Peyer's patch (tissue), 4 donors: ENCODE results near the gene EFNA5. TPM values are rescaled to one million over a fixed set of nuclear protein-coding genes. Genes with fewer than 3 reads are reported as not detected.

ENCODE experiments used
- DNase-seq, 3 donors: peaks; one replicate each; pipeline ENCODE4 v3.0.0-alpha.2; 2017 to 2019
- H3K27ac ChIP-seq, 4 donors: fragments of 200-600 bp; sonication (generic); one replicate each; pipeline ENCODE4 v1.5.1; 2016 to 2019
- H3K27me3 ChIP-seq, 2 donors: fragments of 200-600 bp; sonication (generic); one replicate each; pipeline ENCODE4 v1.5.1; 2019
- H3K36me3 ChIP-seq, 3 donors: fragments of 200-600 bp; sonication (generic); one replicate each; pipeline ENCODE4 v1.5.1; 2016 to 2019
- H3K4me1 ChIP-seq, 4 donors: fragments of 200-600 bp; sonication (generic); one replicate each; pipeline ENCODE4 v1.5.1; 2016 to 2019
- H3K4me3 ChIP-seq, 4 donors: fragments of 200-600 bp; sonication (generic); 1 replicate in 3 of 4; 2 replicates in 1 of 4; pipeline ENCODE4 v1.5.1; 2016 to 2019; ENCODE audit warnings: mild to moderate bottlenecking in 1 of 4
- H3K9me3 ChIP-seq, 4 donors: fragments of 200-600 bp; sonication (generic); one replicate each; pipeline ENCODE4 v1.5.1; 2016 to 2019; ENCODE audit warnings: mild to moderate bottlenecking in 1 of 4
- POLR2A ChIP-seq, 2 donors: fragments of 450-650 bp; IDR thresholded peaks; one replicate each; pipeline ENCODE4 v1.5.1; 2017; ENCODE audit warnings: antibody characterized with exemption in 2 of 2, mild to moderate bottlenecking in 2 of 2, moderate library complexity in 2 of 2
- total RNA-seq, 4 donors: library from RNA; depleted of rRNA; stranded (reverse); fragments of >200 nt; gene quantifications; one replicate each; pipeline ENCODE4 v1.1.0, GENCODE V29; 2016
- TF ChIP-seq, protein P1 (sequence below), 6 experiments: fragments of 450-650 bp in 4 of 6; fragments of 200-600 bp in 2 of 6; sonication (generic) in 1 of 6; IDR thresholded peaks; one replicate each; pipeline ENCODE4 v1.5.1; 2017 to 2019; ENCODE audit warnings: antibody characterized with exemption in 6 of 6, mild to moderate bottlenecking in 3 of 6, moderate library complexity in 1 of 6

Gene EFNA5
- total RNA-seq, 4 donors from 2014 or later = 1.1 to 27.5 (median 1.1) TPM; not detected in 1

- Histone ChIP-seq H3K4me1 (no peaks in the 10 kb centered on the region), H3K36me3 (no peaks in the 10 kb centered on the region), H3K9me3 (no peaks in the 10 kb centered on the region), H3K4me3 (no peak overlapping the region), H3K27ac (no peak overlapping the region), H3K27me3 (no peaks in the 10 kb centered on the region)
- TF ChIP-seq, protein P1, sequence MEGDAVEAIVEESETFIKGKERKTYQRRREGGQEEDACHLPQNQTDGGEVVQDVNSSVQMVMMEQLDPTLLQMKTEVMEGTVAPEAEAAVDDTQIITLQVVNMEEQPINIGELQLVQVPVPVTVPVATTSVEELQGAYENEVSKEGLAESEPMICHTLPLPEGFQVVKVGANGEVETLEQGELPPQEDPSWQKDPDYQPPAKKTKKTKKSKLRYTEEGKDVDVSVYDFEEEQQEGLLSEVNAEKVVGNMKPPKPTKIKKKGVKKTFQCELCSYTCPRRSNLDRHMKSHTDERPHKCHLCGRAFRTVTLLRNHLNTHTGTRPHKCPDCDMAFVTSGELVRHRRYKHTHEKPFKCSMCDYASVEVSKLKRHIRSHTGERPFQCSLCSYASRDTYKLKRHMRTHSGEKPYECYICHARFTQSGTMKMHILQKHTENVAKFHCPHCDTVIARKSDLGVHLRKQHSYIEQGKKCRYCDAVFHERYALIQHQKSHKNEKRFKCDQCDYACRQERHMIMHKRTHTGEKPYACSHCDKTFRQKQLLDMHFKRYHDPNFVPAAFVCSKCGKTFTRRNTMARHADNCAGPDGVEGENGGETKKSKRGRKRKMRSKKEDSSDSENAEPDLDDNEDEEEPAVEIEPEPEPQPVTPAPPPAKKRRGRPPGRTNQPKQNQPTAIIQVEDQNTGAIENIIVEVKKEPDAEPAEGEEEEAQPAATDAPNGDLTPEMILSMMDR (IDR thresholded peaks at IDR 0.05) = no peak
- TF ChIP-seq POLR2A (IDR thresholded peaks at IDR 0.05) = no peak
- DNase-seq = no peak
Observed at GRCh38 chr5:107696498-107696897, 25.8 kb upstream of the EFNA5 start.

GRCh38 chr5:107696080-107696479, 25.3 kb upstream of the EFNA5 start:
- no peak for TF ChIP-seq POLR2A (IDR thresholded peaks at IDR 0.05)
- TF ChIP-seq, protein P1 (IDR thresholded peaks at IDR 0.05) = no peak
- H3K27ac ChIP-seq = no peak overlapping the region
- H3K27me3 ChIP-seq = no peaks in the 10 kb centered on the region
- no peaks in the 10 kb centered on the region for H3K4me1 ChIP-seq
- no peak for DNase-seq
- no peaks in the 10 kb centered on the region for H3K36me3 ChIP-seq
- H3K9me3 ChIP-seq = no peaks in the 10 kb centered on the region
- H3K4me3 ChIP-seq = no peak overlapping the region

GRCh38 chr5:107687937-107688336, 17.2 kb upstream of the EFNA5 start:
- DNase-seq = no peak
- no peak for TF ChIP-seq POLR2A (IDR thresholded peaks at IDR 0.05)
- TF ChIP-seq, protein P1 (IDR thresholded peaks at IDR 0.05) = no peak
- no peaks in the 10 kb centered on the region for H3K9me3 ChIP-seq
- no peak overlapping the region for H3K4me3 ChIP-seq
- no peak overlapping the region for H3K27ac ChIP-seq
- H3K4me1 ChIP-seq = no peaks in the 10 kb centered on the region
- no peaks in the 10 kb centered on the region for H3K36me3 ChIP-seq
- H3K27me3 ChIP-seq = no peaks in the 10 kb centered on the region

- Histone ChIP-seq H3K27me3 (no peaks in the 10 kb centered on the region), H3K36me3 (no peaks in the 10 kb centered on the region), H3K4me3 (no peak overlapping the region), H3K27ac (no peak overlapping the region), H3K9me3 (no peaks in the 10 kb centered on the region), H3K4me1 (no peaks in the 10 kb centered on the region)
- DNase-seq = no peak
- TF ChIP-seq POLR2A (IDR thresholded peaks at IDR 0.05) = no peak
- TF ChIP-seq, protein P1 (IDR thresholded peaks at IDR 0.05) = no peak
Observed at GRCh38 chr5:107687404-107687803, 16.7 kb upstream of the EFNA5 start.

DNA sequence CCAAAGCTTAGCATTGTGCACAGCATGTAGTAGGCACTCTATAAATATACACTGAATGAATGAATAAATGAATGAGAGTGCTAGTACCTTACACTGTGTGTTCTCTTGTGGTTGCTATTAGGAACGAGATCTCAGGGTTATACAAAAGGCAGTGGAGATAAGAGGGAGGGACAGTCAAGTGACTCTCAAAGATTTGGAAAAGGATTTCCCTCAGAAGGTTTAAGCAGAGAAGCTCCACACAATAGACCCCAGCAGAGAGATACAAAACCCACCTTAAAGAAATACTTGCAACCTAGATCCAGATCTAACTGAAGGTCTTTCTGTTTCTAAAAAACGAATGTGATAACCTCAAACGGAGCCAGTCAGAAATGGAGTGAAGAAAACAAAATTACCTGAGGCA, 11.8 kb upstream of the EFNA5 start:
- H3K27ac ChIP-seq = no peak overlapping the region
- no peaks in the 10 kb centered on the region for H3K36me3 ChIP-seq
- DNase-seq = no peak
- no peaks in the 10 kb centered on the region for H3K4me1 ChIP-seq
- H3K9me3 ChIP-seq = no peaks in the 10 kb centered on the region
- TF ChIP-seq, protein P1 (IDR thresholded peaks at IDR 0.05) = no peak
- TF ChIP-seq POLR2A (IDR thresholded peaks at IDR 0.05) = no peak
- no peak overlapping the region for H3K4me3 ChIP-seq
- no peaks in the 10 kb centered on the region for H3K27me3 ChIP-seq

- TF ChIP-seq, protein P1 (IDR thresholded peaks at IDR 0.05) = no peak
- no peak for TF ChIP-seq POLR2A (IDR thresholded peaks at IDR 0.05)
- Histone ChIP-seq H3K4me1 (no peaks in the 10 kb centered on the region), H3K4me3 (no peak overlapping the region), H3K9me3 (no peaks in the 10 kb centered on the region), H3K36me3 (no peaks in the 10 kb centered on the region), H3K27ac (no peak overlapping the region), H3K27me3 (no peaks in the 10 kb centered on the region)
- no peak for DNase-seq
Observed at GRCh38 chr5:107680799-107681198, 10.1 kb upstream of the EFNA5 start.
